Measurements from ENCODE around the gene HM13.

The HM13 gene

GRCh38 chr20:31547720-31548298 lies 33.6 kb downstream of the HM13 start:
- no peak for TF ChIP-seq CTCF (IDR thresholded peaks at IDR 0.05; ENCODE audit: extremely low read depth, missing control alignments)
- no peak for DNase-seq (ENCODE audit: low spot score)

GRCh38 chr20:31548820-31549512 lies 34.7 kb downstream of the HM13 start:
- DNase-seq (ENCODE audit: low spot score), result no peak
- no peak for TF ChIP-seq CTCF (IDR thresholded peaks at IDR 0.05; ENCODE audit: extremely low read depth, missing control alignments)

GRCh38 chr20:31549513-31549880 lies 35.3 kb downstream of the HM13 start:
- no peak for TF ChIP-seq CTCF (IDR thresholded peaks at IDR 0.05; ENCODE audit: extremely low read depth, missing control alignments)
- no peak for DNase-seq (ENCODE audit: low spot score)

GRCh38 chr20:31550099-31550498 lies 35.9 kb downstream of the HM13 start:
- DNase-seq (ENCODE audit: low spot score), result no peak
- TF ChIP-seq CTCF (IDR thresholded peaks at IDR 0.05; ENCODE audit: extremely low read depth, missing control alignments), result no peak

GRCh38 chr20:31551163-31552081 lies 37.2 kb downstream of the HM13 start:
- TF ChIP-seq CTCF (IDR thresholded peaks at IDR 0.05; ENCODE audit: extremely low read depth, missing control alignments), result no peak
- DNase-seq (ENCODE audit: low spot score), result no peak

GRCh38 chr20:31555203-31555775 lies 41.0 kb downstream of the HM13 start:
- no peak for TF ChIP-seq CTCF (IDR thresholded peaks at IDR 0.05; ENCODE audit: extremely low read depth, missing control alignments)

More at GRCh38 chr20:31555203-31555775, 41.0 kb downstream of the HM13 start:
- DNase-seq (ENCODE audit: low spot score), result no peak

Data from GM20000 (cell line).